Stimulated activated memory B cell treated with anti-CD40 and anti-IgM and Interleukin-4, amounts not matched to agents 10 μg/mL and 1 μg/mL and 100 μg/mL, for 72 hours (primary cell): ENCODE results near the gene PPP2R5C.
A peak's percentile ranks its signal among the peaks of the same experiment; 100 is the strongest.
"Not testable (repeated sequence)": the region's sequence is repeated elsewhere in the genome, so short reads cannot be mapped to it uniquely, and the experiment has no call there.

Experiments used
- ATAC-seq: fragments of 150-1000 bp; cut with Tn5 transposase; 2 replicates; pipeline ENCODE4 v1.10.0; 2021
- H3K27ac Mint-ChIP-seq: one replicate; pipeline ENCODE4 v1.8.0; 2022; ENCODE audit warnings: mild to moderate bottlenecking, mixed read lengths
- H3K27me3 Mint-ChIP-seq: one replicate; pipeline ENCODE4 v1.8.0; 2022; ENCODE audit warnings: mixed read lengths
- H3K36me3 Mint-ChIP-seq: one replicate; pipeline ENCODE4 v1.8.0; 2022; ENCODE audit warnings: mixed read lengths
- H3K4me1 Mint-ChIP-seq: one replicate; pipeline ENCODE4 v1.8.0; 2022; ENCODE audit warnings: mixed read lengths
- H3K4me3 Mint-ChIP-seq: one replicate; pipeline ENCODE4 v1.8.0; 2022; ENCODE audit warnings: mild to moderate bottlenecking, moderate library complexity, mixed read lengths
- H3K9me3 Mint-ChIP-seq: one replicate; pipeline ENCODE4 v1.8.0; 2022; ENCODE audit warnings: mixed read lengths

Gene PPP2R5C

GRCh38 chr14:101721951-101722661, 39.4 kb upstream of the PPP2R5C start:
- Mint-ChIP-seq H3K27me3 (peaks cover 35% of the 10 kb centered on the region), H3K9me3 (no peaks in the 10 kb centered on the region), H3K4me1 (peaks cover 17% of the 10 kb centered on the region), H3K4me3 (peak overlapping the region; percentile 49), H3K36me3 (no peaks in the 10 kb centered on the region), H3K27ac (peak overlapping the region; percentile 12)
- peak; percentile 67 for ATAC-seq

GRCh38 chr14:101723061-101723595, 38.4 kb upstream of the PPP2R5C start:
- peaks cover 17% of the 10 kb centered on the region for H3K4me1 Mint-ChIP-seq
- no peak overlapping the region for H3K27ac Mint-ChIP-seq

GRCh38 chr14:101725652-101726051, 35.9 kb upstream of the PPP2R5C start:
- H3K4me1 Mint-ChIP-seq: peaks cover 11% of the 10 kb centered on the region
- not testable (repeated sequence) for H3K9me3 Mint-ChIP-seq, H3K36me3 Mint-ChIP-seq, H3K4me3 Mint-ChIP-seq, H3K27ac Mint-ChIP-seq, ATAC-seq, H3K27me3 Mint-ChIP-seq

More at GRCh38 chr14:101723061-101723595, 38.4 kb upstream of the PPP2R5C start:
- Mint-ChIP-seq H3K9me3 (peaks cover under 1% of the 10 kb centered on the region), H3K36me3 (no peaks in the 10 kb centered on the region), H3K27me3 (peaks cover 26% of the 10 kb centered on the region), H3K4me3 (no peak overlapping the region)
- ATAC-seq: no peak

GRCh38 chr14:101726295-101726953, 35.1 kb upstream of the PPP2R5C start:
- Mint-ChIP-seq H3K9me3 (peaks cover 6% of the 10 kb centered on the region), H3K27me3 (no peaks in the 10 kb centered on the region), H3K36me3 (no peaks in the 10 kb centered on the region), H3K4me1 (peaks cover 17% of the 10 kb centered on the region), H3K4me3 (no peak overlapping the region), H3K27ac (no peak overlapping the region)
- ATAC-seq: no peak

- H3K27ac Mint-ChIP-seq: no peak overlapping the region
- peaks cover 6% of the 10 kb centered on the region for H3K9me3 Mint-ChIP-seq
- H3K4me3 Mint-ChIP-seq: no peak overlapping the region
- no peaks in the 10 kb centered on the region for H3K36me3 Mint-ChIP-seq
- no peak for ATAC-seq
- H3K27me3 Mint-ChIP-seq: no peaks in the 10 kb centered on the region
- peaks cover 17% of the 10 kb centered on the region for H3K4me1 Mint-ChIP-seq
These were observed 34.6 kb upstream of the PPP2R5C start for GRCh38 chr14:101726954-101727302.

GRCh38 chr14:101727611-101728366, 33.7 kb upstream of the PPP2R5C start:
- H3K4me3 Mint-ChIP-seq: no peak overlapping the region
- no peaks in the 10 kb centered on the region for H3K27me3 Mint-ChIP-seq
- peaks cover 12% of the 10 kb centered on the region for H3K4me1 Mint-ChIP-seq
- H3K36me3 Mint-ChIP-seq: no peaks in the 10 kb centered on the region
- H3K27ac Mint-ChIP-seq: no peak overlapping the region
- peaks cover 6% of the 10 kb centered on the region for H3K9me3 Mint-ChIP-seq
- ATAC-seq: no peak

- Mint-ChIP-seq H3K4me3 (no peak overlapping the region), H3K9me3 (peaks cover 6% of the 10 kb centered on the region), H3K27me3 (no peaks in the 10 kb centered on the region), H3K36me3 (no peaks in the 10 kb centered on the region), H3K4me1 (peaks cover 12% of the 10 kb centered on the region), H3K27ac (no peak overlapping the region)
- no peak for ATAC-seq
These were observed 33.2 kb upstream of the PPP2R5C start for GRCh38 chr14:101728367-101728742.

- ATAC-seq: no peak
- H3K9me3 Mint-ChIP-seq: peaks cover 6% of the 10 kb centered on the region
- no peak overlapping the region for H3K27ac Mint-ChIP-seq
- peaks cover 12% of the 10 kb centered on the region for H3K4me1 Mint-ChIP-seq
- H3K36me3 Mint-ChIP-seq: no peaks in the 10 kb centered on the region
- no peaks in the 10 kb centered on the region for H3K27me3 Mint-ChIP-seq
- no peak overlapping the region for H3K4me3 Mint-ChIP-seq
These were observed 32.1 kb upstream of the PPP2R5C start for GRCh38 chr14:101729382-101729781.

- H3K27me3 Mint-ChIP-seq, H3K4me3 Mint-ChIP-seq, H3K9me3 Mint-ChIP-seq, ATAC-seq, H3K36me3 Mint-ChIP-seq, H3K27ac Mint-ChIP-seq: not testable (repeated sequence)
- peaks cover 12% of the 10 kb centered on the region for H3K4me1 Mint-ChIP-seq
These were observed 31.4 kb upstream of the PPP2R5C start for GRCh38 chr14:101730157-101730556.

GRCh38 chr14:101730626-101731186, 30.8 kb upstream of the PPP2R5C start:
- peaks cover 6% of the 10 kb centered on the region for H3K9me3 Mint-ChIP-seq
- no peaks in the 10 kb centered on the region for H3K27me3 Mint-ChIP-seq
- ATAC-seq: no peak
- H3K4me3 Mint-ChIP-seq: no peak overlapping the region
- H3K36me3 Mint-ChIP-seq: no peaks in the 10 kb centered on the region
- peak overlapping the region; percentile 75 for H3K27ac Mint-ChIP-seq
- H3K4me1 Mint-ChIP-seq: peaks cover 12% of the 10 kb centered on the region

GRCh38 chr14:101731187-101732080, 30.1 kb upstream of the PPP2R5C start:
- H3K4me3 Mint-ChIP-seq: peak overlapping the region; percentile 29
- peak; percentile 90 for ATAC-seq
- H3K27ac Mint-ChIP-seq: peak overlapping the region; percentile 75
- no peaks in the 10 kb centered on the region for H3K27me3 Mint-ChIP-seq
- H3K9me3 Mint-ChIP-seq: peaks cover 6% of the 10 kb centered on the region
- peaks cover 12% of the 10 kb centered on the region for H3K4me1 Mint-ChIP-seq
- no peaks in the 10 kb centered on the region for H3K36me3 Mint-ChIP-seq

GRCh38 chr14:101732118-101732517, 29.4 kb upstream of the PPP2R5C start:
- no peaks in the 10 kb centered on the region for H3K36me3 Mint-ChIP-seq
- no peak for ATAC-seq
- H3K9me3 Mint-ChIP-seq: peaks cover 6% of the 10 kb centered on the region
- peaks cover 6% of the 10 kb centered on the region for H3K27me3 Mint-ChIP-seq
- H3K27ac Mint-ChIP-seq: peak overlapping the region; percentile 75
- H3K4me3 Mint-ChIP-seq: no peak overlapping the region
- H3K4me1 Mint-ChIP-seq: peaks cover 12% of the 10 kb centered on the region

GRCh38 chr14:101733211-101733610, 28.3 kb upstream of the PPP2R5C start:
- no peak for ATAC-seq
- Mint-ChIP-seq H3K9me3 (peaks cover 5% of the 10 kb centered on the region), H3K27ac (no peak overlapping the region), H3K36me3 (no peaks in the 10 kb centered on the region), H3K4me3 (no peak overlapping the region), H3K27me3 (peaks cover 17% of the 10 kb centered on the region), H3K4me1 (peaks cover 12% of the 10 kb centered on the region)

GRCh38 chr14:101734246-101734847, 27.2 kb upstream of the PPP2R5C start:
- Mint-ChIP-seq H3K27me3 (peaks cover 27% of the 10 kb centered on the region), H3K4me1 (peaks cover 12% of the 10 kb centered on the region), H3K27ac (no peak overlapping the region), H3K4me3 (no peak overlapping the region), H3K9me3 (no peaks in the 10 kb centered on the region), H3K36me3 (no peaks in the 10 kb centered on the region)
- no peak for ATAC-seq
